Stimulated activated CD8-positive, alpha-beta memory T cell treated with anti-CD3 and anti-CD28 coated beads, Interleukin-7, amount 100 ng/mL, for 48 hours (primary cell): ENCODE measurements around the gene PLAAT3.
"Not testable (repeated sequence)": the region's sequence is repeated elsewhere in the genome, so short reads cannot be mapped to it uniquely, and the experiment has no call there.

ENCODE experiments used
- DNase-seq, 2 donors: peaks; one replicate each; pipeline ENCODE4 v3.0.0-alpha.2; 2020; ENCODE audit warnings: low read depth in 1 of 2; ENCODE audit errors: extremely low read depth in 1 of 2

The PLAAT3 gene

DNA sequence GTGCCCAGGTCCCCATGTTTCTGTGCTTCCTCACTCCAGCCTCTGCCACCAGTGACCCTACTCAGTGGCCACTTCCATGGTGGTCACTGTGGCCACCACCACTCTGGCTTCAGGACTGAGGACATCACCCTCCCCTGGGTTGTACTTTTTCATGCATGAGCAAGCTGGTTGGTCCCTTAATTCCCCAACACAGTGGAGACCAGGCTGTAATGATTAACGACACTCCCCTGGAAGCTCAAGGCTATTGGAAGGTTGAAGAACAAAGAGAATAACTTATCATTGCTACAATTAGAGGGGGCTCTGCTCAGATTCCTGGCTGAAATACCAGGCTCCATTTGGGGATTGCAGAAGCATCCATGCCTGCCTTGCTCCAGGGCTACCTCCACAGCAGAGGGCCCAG is 67.2 kb downstream of the PLAAT3 start:
- DNase-seq, result no peak

GRCh38 chr11:63543711-63544110 is 70.5 kb downstream of the PLAAT3 start:
- DNase-seq, result no peak

- DNase-seq, result not testable (repeated sequence)
These were observed 71.7 kb downstream of the PLAAT3 start for GRCh38 chr11:63542506-63542905.

DNA sequence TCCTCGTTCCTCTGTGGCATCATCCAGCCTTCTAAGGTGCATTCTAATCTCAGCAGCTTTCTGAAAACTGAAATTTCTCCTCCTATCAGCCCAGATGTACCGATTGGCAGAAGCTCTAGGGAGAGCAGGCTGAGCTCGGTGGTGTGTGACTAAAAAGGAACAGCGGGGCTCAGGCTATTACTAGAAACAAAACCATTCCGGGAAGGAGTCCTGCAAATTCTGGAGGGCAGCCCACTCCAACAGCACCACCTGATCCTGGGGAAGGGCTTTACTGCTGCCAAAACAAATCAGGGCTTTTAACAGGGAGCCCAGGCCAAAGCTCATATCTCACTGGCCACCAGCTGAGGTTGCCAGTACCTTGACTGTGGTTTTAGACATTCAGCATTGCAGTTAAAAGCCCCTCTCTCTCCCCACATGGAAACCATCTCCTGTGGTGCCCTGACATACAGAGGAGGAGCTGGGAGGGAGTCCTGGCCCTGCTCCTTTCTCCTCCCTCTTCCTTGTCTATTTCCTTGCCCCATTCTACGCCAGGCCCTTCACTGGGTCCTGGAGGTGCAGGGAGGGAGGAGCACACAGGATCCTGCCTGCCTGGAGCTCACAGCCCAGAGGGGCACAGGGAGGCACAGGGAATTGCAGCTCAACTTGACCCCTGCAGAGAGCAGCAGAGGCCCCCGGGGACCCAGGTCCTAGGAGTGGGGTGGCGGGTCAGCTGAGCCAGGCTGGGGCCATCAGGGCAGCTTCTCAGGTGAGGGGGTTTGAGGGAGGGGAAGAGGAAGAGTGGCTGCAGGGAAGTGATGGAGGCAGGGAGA is 76.7 kb downstream of the PLAAT3 start:
- DNase-seq, result no peak

- no peak for DNase-seq
These were observed 77.5 kb downstream of the PLAAT3 start, which contains the start of gene PLAAT4 for GRCh38 chr11:63536669-63537292. TSS of gene PLAAT4 (plus strand) at chr11:63536808. CDS start at chr11:63536869, 61 bp downstream.

DNA sequence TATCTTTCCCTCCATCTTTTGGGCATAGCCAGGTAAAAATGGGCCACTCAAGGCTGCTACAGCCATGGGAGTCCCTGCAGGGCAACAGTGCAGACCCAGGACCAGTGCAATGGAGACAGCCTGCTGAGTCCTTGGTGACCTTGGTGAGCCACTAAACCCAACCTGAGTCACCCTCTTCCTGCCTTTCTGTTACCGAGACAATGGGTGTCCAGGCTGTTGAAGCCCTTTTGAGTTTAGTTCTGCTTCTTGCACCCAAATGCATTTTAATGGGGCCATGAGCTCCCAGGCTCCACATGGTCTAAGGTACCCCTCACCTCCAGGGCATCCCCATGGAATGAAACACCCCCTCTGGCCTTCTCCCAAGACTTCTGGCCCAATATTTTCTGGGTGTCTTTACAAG is 78.5 kb downstream of the PLAAT3 start:
- peak in 1 of 2 donors; percentile 30 for DNase-seq

DNA sequence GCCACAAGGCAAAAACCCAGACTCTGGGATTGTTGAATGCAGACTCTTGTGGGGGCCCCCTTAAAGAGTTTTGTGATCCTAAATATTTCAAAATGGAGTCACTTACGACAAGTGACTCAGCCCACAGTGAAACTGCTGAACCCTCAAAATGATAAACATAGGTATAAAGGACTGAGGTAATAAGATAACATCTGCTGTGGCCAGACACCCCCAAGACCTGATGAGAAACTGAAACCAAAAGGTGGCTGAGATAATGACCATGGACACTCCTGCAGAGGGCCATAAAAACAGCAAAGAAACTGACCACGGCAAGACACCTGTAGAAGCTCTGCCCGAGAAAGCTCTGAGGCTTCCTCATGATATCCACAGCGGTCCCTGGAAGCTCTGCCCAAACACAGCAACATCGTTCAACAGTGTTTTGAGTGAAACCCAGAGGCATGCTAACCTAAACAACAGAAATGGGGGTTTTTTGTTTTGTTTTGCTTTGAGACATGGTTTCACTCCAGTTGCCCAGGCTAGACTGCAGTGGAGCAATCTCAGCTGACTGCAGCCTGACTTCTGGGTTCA is 79.3 kb downstream of the PLAAT3 start:
- no peak for DNase-seq

DNA sequence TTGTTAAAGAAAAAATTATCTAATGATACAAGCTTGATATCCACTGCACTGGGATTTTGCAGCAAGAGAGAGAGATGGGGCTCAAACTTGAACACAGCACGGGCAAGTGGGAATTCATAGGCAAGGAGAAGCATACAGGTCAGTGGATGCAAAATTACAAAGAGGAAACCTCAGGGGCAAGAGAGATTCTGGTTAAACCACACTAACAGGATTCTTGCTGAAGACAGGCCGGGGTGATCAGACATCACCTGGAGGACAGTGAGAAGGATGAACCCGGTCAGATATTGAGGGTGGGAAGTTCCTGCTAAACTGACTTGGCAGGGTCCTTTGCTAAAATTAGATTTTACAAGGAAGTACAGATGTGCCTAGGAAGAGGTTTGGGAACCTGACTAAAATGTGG is 80.2 kb downstream of the PLAAT3 start:
- no peak for DNase-seq

GRCh38 chr11:63532799-63533475 is 81.3 kb downstream of the PLAAT3 start:
- DNase-seq, result no peak

DNA sequence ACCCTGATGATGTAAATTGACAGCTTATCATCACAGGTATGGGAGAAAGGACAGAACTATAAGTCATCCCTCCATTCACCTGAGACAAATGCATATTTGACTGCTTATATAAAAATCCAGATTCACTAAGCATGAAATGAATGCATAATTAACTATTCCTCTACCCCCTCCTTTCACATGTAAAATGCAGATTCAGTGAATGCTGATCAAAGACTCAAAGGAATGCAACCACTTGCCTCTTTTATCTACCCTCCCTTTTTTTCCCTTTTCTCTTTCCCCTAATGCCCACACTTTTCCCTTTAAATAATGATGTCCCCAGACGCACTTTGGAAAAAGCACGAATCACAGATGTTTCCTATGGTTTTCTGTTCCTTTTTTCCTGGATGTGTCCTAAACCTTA is 82.1 kb downstream of the PLAAT3 start:
- no peak for DNase-seq

- peak in 1 of 2 donors; percentile 32 for DNase-seq
These were observed 83.0 kb downstream of the PLAAT3 start for GRCh38 chr11:63531074-63531792.

- DNase-seq, result no peak
These were observed 84.2 kb downstream of the PLAAT3 start for GRCh38 chr11:63530021-63530420.

DNA sequence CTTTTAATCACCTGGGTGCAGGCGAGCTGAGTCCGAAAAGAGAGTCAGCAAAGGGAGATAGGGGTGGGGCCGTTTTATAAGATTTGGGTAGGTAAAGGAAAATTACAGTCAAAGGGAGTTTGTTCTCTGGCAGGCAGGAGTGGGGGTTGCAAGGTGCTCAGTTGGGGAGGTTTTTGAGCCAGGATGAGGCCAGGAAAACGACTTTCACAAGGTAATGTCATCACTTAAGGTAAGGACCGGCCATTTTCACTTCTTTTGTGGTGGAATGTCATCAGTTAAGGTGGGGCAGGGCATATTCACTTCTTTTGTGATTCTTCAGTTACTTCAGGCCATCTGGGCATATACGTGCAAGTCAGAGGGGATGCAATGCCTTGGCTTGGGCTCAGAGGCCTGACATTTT is 84.9 kb downstream of the PLAAT3 start:
- not testable (repeated sequence) for DNase-seq

DNA sequence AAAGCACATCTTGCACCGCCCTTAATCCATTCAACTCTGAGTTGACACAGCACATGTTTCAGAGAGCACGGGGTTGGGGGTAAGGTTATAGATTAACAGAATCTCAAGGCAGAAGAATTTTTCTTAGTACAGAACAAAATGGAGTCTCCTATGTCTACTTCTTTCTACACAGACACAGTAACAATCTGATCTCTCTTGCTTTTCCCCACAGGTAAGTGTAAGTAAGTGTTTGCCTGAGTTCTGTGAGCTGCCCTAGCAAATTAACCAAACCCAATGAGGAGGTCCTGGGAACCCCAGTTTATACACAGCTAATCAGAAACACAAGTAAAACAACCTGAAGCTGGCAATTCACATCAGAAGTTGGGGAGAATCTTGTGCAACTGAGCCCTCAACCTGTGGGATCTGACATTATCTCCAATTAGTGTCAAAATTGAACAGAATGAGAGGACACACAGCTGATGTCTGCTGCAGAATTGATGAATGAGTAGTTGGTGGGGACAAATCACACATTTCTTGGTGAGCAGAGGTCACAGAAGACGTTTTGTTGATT is 85.4 kb downstream of the PLAAT3 start:
- DNase-seq, result not testable (repeated sequence)

GRCh38 chr11:63528156-63528555 is 86.1 kb downstream of the PLAAT3 start:
- not testable (repeated sequence) for DNase-seq

DNA sequence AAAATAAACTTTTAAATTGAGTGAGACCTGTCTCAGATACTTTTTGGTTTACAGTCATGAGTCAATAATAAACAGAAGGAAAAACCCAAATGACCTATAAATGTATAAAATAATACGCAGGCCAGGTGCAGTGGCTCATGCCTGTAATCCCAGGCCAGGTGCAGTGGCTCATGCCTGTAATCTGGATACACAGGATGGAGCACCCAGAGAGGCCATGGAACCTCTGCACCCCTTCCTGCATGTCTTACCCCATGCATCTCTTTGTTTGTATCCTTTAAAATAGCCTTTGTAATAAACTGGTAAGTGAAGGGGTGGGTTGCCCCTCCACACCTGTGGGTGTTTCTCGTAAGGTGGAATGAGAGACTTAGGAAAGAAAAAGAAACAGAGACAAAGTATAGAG is 86.6 kb downstream of the PLAAT3 start:
- DNase-seq, result no peak
